Urinary bladder (tissue), 4 donors: ENCODE measurements around the gene CDC73. TPM values are rescaled to one million over a fixed set of nuclear protein-coding genes. Genes with fewer than 3 reads are reported as not detected.
A peak's percentile ranks its signal among the peaks of the same experiment; 100 is the strongest.
"Not testable (repeated sequence)": the region's sequence is repeated elsewhere in the genome, so short reads cannot be mapped to it uniquely, and the experiment has no call there.

Experiments
- DNase-seq: peaks from one replicate; pipeline ENCODE4 v3.0.0-alpha.2; 2015; ENCODE audit errors: extremely low spot score
- H3K27ac ChIP-seq: one replicate; pipeline ENCODE4 v1.5.1; 2013; ENCODE audit warnings: low read depth, mild to moderate bottlenecking, moderate library complexity
- H3K36me3 ChIP-seq: one replicate; pipeline ENCODE4 v1.6.1; 2013; ENCODE audit warnings: mild to moderate bottlenecking, moderate library complexity; ENCODE audit not compliant: insufficient read depth
- H3K4me1 ChIP-seq: one replicate; pipeline ENCODE4 v1.6.1; 2013; ENCODE audit warnings: mild to moderate bottlenecking, moderate library complexity; ENCODE audit not compliant: insufficient read depth
- H3K4me3 ChIP-seq: one replicate; pipeline ENCODE4 v1.5.1; 2013; ENCODE audit warnings: low read depth, low read length
- WGBS: extraction: QIAGEN DNeasy Blood & Tissue Kit; methylation state at CpG from one replicate; pipeline ENCODE4 v1.1.7; 2013; 5-methylcytosine and 5-hydroxymethylcytosine counted together
- polyA plus RNA-seq: library from polyadenylated mRNA; stranded (reverse); fragments of 200-250 nt; gene quantifications from one replicate; pipeline ENCODE4 v1.2.3, GENCODE V29; 2013
- total RNA-seq: library from RNA; depleted of rRNA; stranded (reverse); fragments of >200 nt; gene quantifications from one replicate; pipeline ENCODE4 v1.2.3, GENCODE V29; 2014
- donor health status: healthy with polysubstance abuse.
- donor health status: healthy.

Gene CDC73
- total and polyA plus RNA-seq, 2 donors = 20.3 to 79.6 TPM

GRCh38 chr1:193157360-193157759 is 35.5 kb downstream of the CDC73 start:
- Histone ChIP-seq H3K4me3 (no peak overlapping the region), H3K27ac (no peak overlapping the region), H3K36me3 (no peaks in the 10 kb centered on the region), H3K4me1 (no peaks in the 10 kb centered on the region)
- 58% methylated on average over 2 of the region's 2 CpGs for WGBS
- no peak for DNase-seq

GRCh38 chr1:193176113-193176512 is 54.3 kb downstream of the CDC73 start:
- Histone ChIP-seq H3K27ac (no peak overlapping the region), H3K4me3 (no peak overlapping the region), H3K36me3 (no peaks in the 10 kb centered on the region), H3K4me1 (peaks cover 1% of the 10 kb centered on the region)
- 56% methylated on average over 1 of the region's 1 CpG for WGBS
- no peak for DNase-seq

- H3K4me3 ChIP-seq = no peak overlapping the region
- no peak overlapping the region for H3K27ac ChIP-seq
- no peak for DNase-seq
- H3K4me1 ChIP-seq = peaks cover 1% of the 10 kb centered on the region
- H3K36me3 ChIP-seq = no peaks in the 10 kb centered on the region
Observed at GRCh38 chr1:193176788-193177187, 55.0 kb downstream of the CDC73 start.

- no peak overlapping the region for H3K27ac ChIP-seq
Observed at GRCh38 chr1:193179094-193179493, 57.3 kb downstream of the CDC73 start.

GRCh38 chr1:193181536-193181935 is 59.7 kb downstream of the CDC73 start:
- 39% methylated on average over 1 of the region's 1 CpG for WGBS
- Histone ChIP-seq H3K4me1 (peaks cover 1% of the 10 kb centered on the region), H3K27ac (no peak overlapping the region), H3K36me3 (no peaks in the 10 kb centered on the region), H3K4me3 (no peak overlapping the region)
- DNase-seq = no peak

More at GRCh38 chr1:193179094-193179493, 57.3 kb downstream of the CDC73 start:
- no peak overlapping the region for H3K4me3 ChIP-seq
- H3K4me1 ChIP-seq = peaks cover 1% of the 10 kb centered on the region
- DNase-seq = no peak
- no peaks in the 10 kb centered on the region for H3K36me3 ChIP-seq
- 64% methylated on average over 4 of the region's 4 CpGs for WGBS

GRCh38 chr1:193181985-193182384 is 60.2 kb downstream of the CDC73 start:
- Histone ChIP-seq H3K4me1 (no peaks in the 10 kb centered on the region), H3K36me3 (no peaks in the 10 kb centered on the region), H3K4me3 (no peak overlapping the region), H3K27ac (no peak overlapping the region)
- WGBS = 61% methylated on average over 2 of the region's 2 CpGs
- no peak for DNase-seq

- Histone ChIP-seq H3K27ac (no peak overlapping the region), H3K4me3 (no peak overlapping the region), H3K36me3 (no peaks in the 10 kb centered on the region), H3K4me1 (no peaks in the 10 kb centered on the region)
- WGBS = 0% methylated on average over 2 of the region's 2 CpGs
- no peak for DNase-seq
Observed at GRCh38 chr1:193183019-193183627, 61.3 kb downstream of the CDC73 start.

- H3K27ac ChIP-seq = no peak overlapping the region
- H3K4me3 ChIP-seq = peak overlapping the region; percentile 22
- H3K4me1 ChIP-seq = no peaks in the 10 kb centered on the region
- DNase-seq = no peak
- H3K36me3 ChIP-seq = no peaks in the 10 kb centered on the region
- WGBS = 48% methylated on average over 1 of the region's 1 CpG
Observed at GRCh38 chr1:193184776-193185175, 62.9 kb downstream of the CDC73 start.

- Histone ChIP-seq H3K27ac (no peak overlapping the region), H3K4me3 (peak overlapping the region; percentile 22), H3K36me3 (no peaks in the 10 kb centered on the region), H3K4me1 (no peaks in the 10 kb centered on the region)
- 33% methylated on average over 2 of the region's 2 CpGs for WGBS
- DNase-seq = no peak
Observed at GRCh38 chr1:193185211-193185610, 63.4 kb downstream of the CDC73 start.

- peak within 1 kb of the TSS; percentile 16 for H3K27ac ChIP-seq
- H3K4me3 ChIP-seq = peak within 1 kb of the TSS; percentile 39
- DNase-seq = no peak
- H3K36me3 ChIP-seq = no peaks in the 10 kb centered on the region
- no peaks in the 10 kb centered on the region for H3K4me1 ChIP-seq
- WGBS = 15% methylated on average over 13 of the region's 13 CpGs
Observed at GRCh38 chr1:193185901-193186731, 64.3 kb downstream of the CDC73 start, which contains the start of gene B3GALT2. TSS of gene B3GALT2 (minus strand) at chr1:193186613. CDS start at chr1:193181562, 5,051 bp downstream.

GRCh38 chr1:193187114-193187513 is 65.3 kb downstream of the CDC73 start:
- no peaks in the 10 kb centered on the region for H3K36me3 ChIP-seq
- no peak overlapping the region for H3K27ac ChIP-seq
- WGBS = 53% methylated on average over 1 of the region's 1 CpG
- no peaks in the 10 kb centered on the region for H3K4me1 ChIP-seq
- no peak for DNase-seq
- H3K4me3 ChIP-seq = no peak overlapping the region

- not testable (repeated sequence) for DNase-seq, H3K4me3 ChIP-seq, H3K36me3 ChIP-seq, H3K4me1 ChIP-seq
- WGBS = 77% methylated on average over 7 of the region's 7 CpGs
- peak overlapping the region; percentile 56 for H3K27ac ChIP-seq
Observed at GRCh38 chr1:193188915-193189314, 67.1 kb downstream of the CDC73 start.

GRCh38 chr1:193189442-193190095 is 67.7 kb downstream of the CDC73 start:
- Histone ChIP-seq H3K36me3 (no peaks in the 10 kb centered on the region), H3K4me3 (no peak overlapping the region), H3K27ac (no peak overlapping the region), H3K4me1 (no peaks in the 10 kb centered on the region)
- 79% methylated on average over 3 of the region's 3 CpGs for WGBS
- no peak for DNase-seq
